ENCODE measurements around the gene GRAP2. TPM values are rescaled to one million over a fixed set of nuclear protein-coding genes. Genes with fewer than 3 reads are reported as not detected.

GRAP2 gene
- total RNA-seq, 1 donor, result not detected

- H3K9me3 ChIP-seq (ENCODE audit: low read depth, low read length), result no peaks in the 10 kb centered on the region
- no peaks in the 10 kb centered on the region for H4K20me1 ChIP-seq (ENCODE audit: insufficient read depth, low read length)
- DNase-seq (ENCODE audit: insufficient read length, low spot score, missing footprints), result no peak
- no peaks in the 10 kb centered on the region for H3K4me1 ChIP-seq (ENCODE audit: insufficient read depth, low read length)
- H2AFZ ChIP-seq (ENCODE audit: low read length), result no peak overlapping the region
- H3K4me2 ChIP-seq (ENCODE audit: insufficient read depth, low read length), result no peak overlapping the region
- no peak overlapping the region for H3K27ac ChIP-seq (ENCODE audit: low read depth, low read length)
- no peaks in the 10 kb centered on the region for H3K36me3 ChIP-seq (ENCODE audit: insufficient read depth, low read length)
- H3K79me2 ChIP-seq (ENCODE audit: insufficient read depth, low read length), result no peaks in the 10 kb centered on the region
- H3K4me3 ChIP-seq (ENCODE audit: insufficient read depth, low read length), result no peak overlapping the region
- peaks cover 36% of the 10 kb centered on the region for H3K27me3 ChIP-seq (ENCODE audit: insufficient read depth, low read length)
- TF ChIP-seq CTCF (IDR thresholded peaks at IDR 0.05; ENCODE audit: extremely low read depth, low read depth, low read length), result no peak
Observed at GRCh38 chr22:39997939-39998726, 97.2 kb downstream of the GRAP2 start.

GRCh38 chr22:39999144-39999757 is 98.4 kb downstream of the GRAP2 start:
- Histone ChIP-seq H3K27me3 (ENCODE audit: insufficient read depth, low read length) (peaks cover 29% of the 10 kb centered on the region), H2AFZ (ENCODE audit: low read length) (no peak overlapping the region), H3K4me1 (ENCODE audit: insufficient read depth, low read length) (no peaks in the 10 kb centered on the region), H3K36me3 (ENCODE audit: insufficient read depth, low read length) (no peaks in the 10 kb centered on the region), H3K79me2 (ENCODE audit: insufficient read depth, low read length) (no peaks in the 10 kb centered on the region), H4K20me1 (ENCODE audit: insufficient read depth, low read length) (no peaks in the 10 kb centered on the region), H3K9me3 (ENCODE audit: low read depth, low read length) (no peaks in the 10 kb centered on the region), H3K4me2 (ENCODE audit: insufficient read depth, low read length) (no peak overlapping the region), H3K27ac (ENCODE audit: low read depth, low read length) (no peak overlapping the region), H3K4me3 (ENCODE audit: insufficient read depth, low read length) (no peak overlapping the region)
- DNase-seq (ENCODE audit: insufficient read length, low spot score, missing footprints), result no peak
- TF ChIP-seq CTCF (IDR thresholded peaks at IDR 0.05; ENCODE audit: extremely low read depth, low read depth, low read length), result no peak

GRCh38 chr22:40000171-40000570 is 99.3 kb downstream of the GRAP2 start:
- Histone ChIP-seq H3K4me3 (ENCODE audit: insufficient read depth, low read length) (no peak overlapping the region), H3K27ac (ENCODE audit: low read depth, low read length) (no peak overlapping the region), H3K4me1 (ENCODE audit: insufficient read depth, low read length) (no peaks in the 10 kb centered on the region), H2AFZ (ENCODE audit: low read length) (no peak overlapping the region), H3K36me3 (ENCODE audit: insufficient read depth, low read length) (no peaks in the 10 kb centered on the region), H3K9me3 (ENCODE audit: low read depth, low read length) (no peaks in the 10 kb centered on the region), H3K4me2 (ENCODE audit: insufficient read depth, low read length) (no peak overlapping the region), H3K27me3 (ENCODE audit: insufficient read depth, low read length) (peaks cover 26% of the 10 kb centered on the region), H3K79me2 (ENCODE audit: insufficient read depth, low read length) (no peaks in the 10 kb centered on the region), H4K20me1 (ENCODE audit: insufficient read depth, low read length) (no peaks in the 10 kb centered on the region)
- no peak for DNase-seq (ENCODE audit: insufficient read length, low spot score, missing footprints)
- no peak for TF ChIP-seq CTCF (IDR thresholded peaks at IDR 0.05; ENCODE audit: extremely low read depth, low read depth, low read length)

- no peak for DNase-seq (ENCODE audit: insufficient read length, low spot score, missing footprints)
- Histone ChIP-seq H2AFZ (ENCODE audit: low read length) (no peak overlapping the region), H3K36me3 (ENCODE audit: insufficient read depth, low read length) (no peaks in the 10 kb centered on the region), H3K79me2 (ENCODE audit: insufficient read depth, low read length) (no peaks in the 10 kb centered on the region), H3K27me3 (ENCODE audit: insufficient read depth, low read length) (peaks cover 22% of the 10 kb centered on the region), H3K4me3 (ENCODE audit: insufficient read depth, low read length) (no peak overlapping the region), H3K4me1 (ENCODE audit: insufficient read depth, low read length) (no peaks in the 10 kb centered on the region), H3K27ac (ENCODE audit: low read depth, low read length) (no peak overlapping the region), H3K4me2 (ENCODE audit: insufficient read depth, low read length) (no peak overlapping the region), H4K20me1 (ENCODE audit: insufficient read depth, low read length) (no peaks in the 10 kb centered on the region), H3K9me3 (ENCODE audit: low read depth, low read length) (no peaks in the 10 kb centered on the region)
- no peak for TF ChIP-seq CTCF (IDR thresholded peaks at IDR 0.05; ENCODE audit: extremely low read depth, low read depth, low read length)
Observed at GRCh38 chr22:40001106-40001505, 100.2 kb downstream of the GRAP2 start.
